T-helper 2 cell treated with Interferon-gamma antibody and Interleukin-4, amounts not matched to agents 5 μg/mL and 100 μg/mL, for 36 hours (primary cell): ENCODE results near the gene MEIS2.

Source experiments
- DNase-seq: peaks from one replicate; pipeline ENCODE4 v3.0.0; 2021; ENCODE audit warnings: low spot score
- H3K27ac Mint-ChIP-seq: one replicate; pipeline ENCODE4 v1.8.0; 2021; ENCODE audit warnings: mild to moderate bottlenecking, mixed read lengths
- H3K27me3 Mint-ChIP-seq: one replicate; pipeline ENCODE4 v1.8.0; 2021; ENCODE audit warnings: low read depth, mixed read lengths
- H3K36me3 Mint-ChIP-seq: one replicate; pipeline ENCODE4 v1.8.0; 2021; ENCODE audit warnings: low read depth, mixed read lengths
- H3K4me1 Mint-ChIP-seq: one replicate; pipeline ENCODE4 v1.8.0; 2021; ENCODE audit warnings: low read depth, mixed read lengths
- H3K4me3 Mint-ChIP-seq: one replicate; pipeline ENCODE4 v1.8.0; 2022; ENCODE audit warnings: mild to moderate bottlenecking, moderate library complexity, mixed read lengths
- H3K9me3 Mint-ChIP-seq: one replicate; pipeline ENCODE4 v1.8.0; 2021; ENCODE audit warnings: mixed read lengths

The MEIS2 gene

GRCh38 chr15:37107744-37108380 lies 7.5 kb upstream of the MEIS2 start:
- peaks cover 97% of the 10 kb centered on the region for H3K27me3 Mint-ChIP-seq
- no peak overlapping the region for H3K4me3 Mint-ChIP-seq
- DNase-seq, result no peak
- H3K9me3 Mint-ChIP-seq, result no peaks in the 10 kb centered on the region
- H3K4me1 Mint-ChIP-seq, result peaks cover 4% of the 10 kb centered on the region
- no peak overlapping the region for H3K27ac Mint-ChIP-seq
- H3K36me3 Mint-ChIP-seq, result no peaks in the 10 kb centered on the region

GRCh38 chr15:37107071-37107743 lies 6.9 kb upstream of the MEIS2 start:
- no peak overlapping the region for H3K27ac Mint-ChIP-seq
- H3K9me3 Mint-ChIP-seq, result peaks cover 5% of the 10 kb centered on the region
- no peak for DNase-seq
- H3K4me1 Mint-ChIP-seq, result peaks cover 5% of the 10 kb centered on the region
- H3K36me3 Mint-ChIP-seq, result peaks cover 2% of the 10 kb centered on the region
- peaks cover 96% of the 10 kb centered on the region for H3K27me3 Mint-ChIP-seq
- no peak overlapping the region for H3K4me3 Mint-ChIP-seq

- Mint-ChIP-seq H3K27ac (no peak overlapping the region), H3K27me3 (peaks cover 93% of the 10 kb centered on the region), H3K4me1 (peaks cover 7% of the 10 kb centered on the region), H3K4me3 (no peak overlapping the region), H3K36me3 (peaks cover 3% of the 10 kb centered on the region), H3K9me3 (peaks cover 7% of the 10 kb centered on the region)
- DNase-seq, result no peak
Observed at GRCh38 chr15:37106490-37107001, 6.2 kb upstream of the MEIS2 start.

GRCh38 chr15:37105889-37106288 lies 5.5 kb upstream of the MEIS2 start:
- Mint-ChIP-seq H3K4me3 (no peak overlapping the region), H3K36me3 (peaks cover 6% of the 10 kb centered on the region), H3K27ac (no peak overlapping the region), H3K9me3 (peaks cover 7% of the 10 kb centered on the region), H3K27me3 (peaks cover 92% of the 10 kb centered on the region), H3K4me1 (peaks cover 7% of the 10 kb centered on the region)
- DNase-seq, result no peak

- Mint-ChIP-seq H3K4me3 (no peak overlapping the region), H3K9me3 (peaks cover 7% of the 10 kb centered on the region), H3K27me3 (peaks cover 91% of the 10 kb centered on the region), H3K27ac (no peak overlapping the region), H3K36me3 (peaks cover 11% of the 10 kb centered on the region), H3K4me1 (peaks cover 14% of the 10 kb centered on the region)
- no peak for DNase-seq
Observed at GRCh38 chr15:37105029-37105428, 4.7 kb upstream of the MEIS2 start.

GRCh38 chr15:37104424-37104981 lies 4.2 kb upstream of the MEIS2 start:
- Mint-ChIP-seq H3K4me3 (no peak overlapping the region), H3K36me3 (peaks cover 13% of the 10 kb centered on the region), H3K9me3 (peaks cover 7% of the 10 kb centered on the region), H3K27ac (no peak overlapping the region), H3K27me3 (peaks cover 90% of the 10 kb centered on the region), H3K4me1 (peaks cover 15% of the 10 kb centered on the region)
- DNase-seq, result no peak

- H3K4me1 Mint-ChIP-seq, result peaks cover 19% of the 10 kb centered on the region
- H3K36me3 Mint-ChIP-seq, result peaks cover 13% of the 10 kb centered on the region
- peaks cover 7% of the 10 kb centered on the region for H3K9me3 Mint-ChIP-seq
- peaks cover 88% of the 10 kb centered on the region for H3K27me3 Mint-ChIP-seq
- no peak overlapping the region for H3K27ac Mint-ChIP-seq
- no peak overlapping the region for H3K4me3 Mint-ChIP-seq
- DNase-seq, result no peak
Observed at GRCh38 chr15:37103475-37104423, 3.4 kb upstream of the MEIS2 start.

GRCh38 chr15:37103163-37103435 lies 2.8 kb upstream of the MEIS2 start:
- H3K4me3 Mint-ChIP-seq, result no peak overlapping the region
- no peak overlapping the region for H3K27ac Mint-ChIP-seq
- peaks cover 13% of the 10 kb centered on the region for H3K36me3 Mint-ChIP-seq
- H3K9me3 Mint-ChIP-seq, result peaks cover 7% of the 10 kb centered on the region
- peaks cover 88% of the 10 kb centered on the region for H3K27me3 Mint-ChIP-seq
- DNase-seq, result no peak
- peaks cover 21% of the 10 kb centered on the region for H3K4me1 Mint-ChIP-seq

- Mint-ChIP-seq H3K4me1 (peaks cover 22% of the 10 kb centered on the region), H3K9me3 (peaks cover 7% of the 10 kb centered on the region), H3K4me3 (peak overlapping the region; percentile 43), H3K27ac (peak overlapping the region; percentile 67), H3K27me3 (peaks cover 88% of the 10 kb centered on the region), H3K36me3 (peaks cover 13% of the 10 kb centered on the region)
- no peak for DNase-seq
Observed at GRCh38 chr15:37102305-37103162, 2.2 kb upstream of the MEIS2 start.

- DNase-seq, result no peak
- peak overlapping the region; percentile 67 for H3K27ac Mint-ChIP-seq
- H3K4me3 Mint-ChIP-seq, result peak overlapping the region; percentile 50
- peaks cover 14% of the 10 kb centered on the region for H3K36me3 Mint-ChIP-seq
- peaks cover 89% of the 10 kb centered on the region for H3K27me3 Mint-ChIP-seq
- peaks cover 7% of the 10 kb centered on the region for H3K9me3 Mint-ChIP-seq
- peaks cover 23% of the 10 kb centered on the region for H3K4me1 Mint-ChIP-seq
Observed at GRCh38 chr15:37101980-37102304, 1.6 kb upstream of the MEIS2 start.

- Mint-ChIP-seq H3K27ac (peak overlapping the region; percentile 81), H3K27me3 (peaks cover 91% of the 10 kb centered on the region), H3K4me1 (peaks cover 23% of the 10 kb centered on the region), H3K4me3 (peak overlapping the region; percentile 92), H3K9me3 (peaks cover 7% of the 10 kb centered on the region), H3K36me3 (peaks cover 14% of the 10 kb centered on the region)
- no peak for DNase-seq
Observed at GRCh38 chr15:37100966-37101215, 542 bp upstream of the MEIS2 start.

GRCh38 chr15:37099319-37100108 lies 835 bp downstream of the MEIS2 start:
- DNase-seq, result no peak

More at GRCh38 chr15:37099319-37100108, 835 bp downstream of the MEIS2 start:
- Mint-ChIP-seq H3K27ac (peak overlapping the region; percentile 78), H3K9me3 (peaks cover 7% of the 10 kb centered on the region), H3K4me1 (peaks cover 23% of the 10 kb centered on the region), H3K36me3 (peaks cover 14% of the 10 kb centered on the region), H3K27me3 (peaks cover 86% of the 10 kb centered on the region), H3K4me3 (peak overlapping the region; percentile 92)
